Measurements from ENCODE around the gene ROCK2. TPM values are rescaled to one million over a fixed set of nuclear protein-coding genes. Genes with fewer than 3 reads are reported as not detected.

Gene ROCK2
- total RNA-seq, 2 donors from 2014 or later, result 85.8 to 96.6 TPM

DNA sequence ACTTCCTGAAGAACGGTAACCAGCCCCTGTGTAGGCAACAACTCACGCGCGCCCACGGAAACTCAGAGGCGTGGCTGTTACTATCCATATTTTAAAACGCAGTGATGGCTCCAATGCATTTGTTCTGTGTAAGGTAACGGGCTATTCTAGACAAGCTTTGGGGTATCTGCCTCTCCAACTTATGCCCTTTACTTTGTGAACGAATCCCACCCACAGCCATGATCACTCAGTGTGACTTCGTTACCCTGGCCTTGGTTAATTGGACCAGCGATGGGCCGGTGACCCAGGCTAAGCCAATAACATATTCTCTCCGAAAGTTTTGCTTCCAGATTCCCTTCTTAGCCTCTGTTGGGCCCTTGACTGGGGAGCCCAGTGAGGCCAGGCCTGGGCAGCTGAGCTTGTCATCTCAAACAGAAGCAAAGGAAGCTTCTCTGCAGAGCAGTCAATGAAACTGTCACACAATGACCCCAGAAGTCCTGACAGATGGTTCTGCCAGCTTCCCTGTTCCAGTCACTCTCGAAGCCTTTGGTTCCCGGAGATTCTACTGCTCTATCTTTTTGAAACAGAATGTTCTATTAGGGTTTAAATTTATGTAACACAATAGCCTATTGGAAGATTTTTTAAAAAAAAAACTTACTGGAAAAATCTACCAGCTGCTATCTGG lies 30.7 kb upstream of the ROCK2 start:
- H3K4me1 ChIP-seq (ENCODE audit: control insufficient read depth in 1 of 2, low read depth in 2 of 2), result peaks cover 36 to 72% of the 10 kb centered on the region in 2 donors
- DNase-seq (ENCODE audit: low spot score) (no peak), ATAC-seq (ENCODE audit: insufficient number of reproducible peaks, low FRiP score, low read depth) (no peak)

GRCh38 chr2:11373096-11373495 lies 28.7 kb upstream of the ROCK2 start:
- peaks cover 28 to 62% of the 10 kb centered on the region in 2 donors for H3K4me1 ChIP-seq (ENCODE audit: control insufficient read depth in 1 of 2, low read depth in 2 of 2)

More for the DNA sequence above, 30.7 kb upstream of the ROCK2 start:
- no peaks in the 10 kb centered on the region for H3K9me3 ChIP-seq
- H3K4me3 ChIP-seq, result peak overlapping the region; percentile 63
- no peak for TF ChIP-seq CTCF (IDR thresholded peaks at IDR 0.05)
- H3K27me3 ChIP-seq (replicated peaks; ENCODE audit: insufficient read depth), result no peaks in the 10 kb centered on the region
- H3K36me3 ChIP-seq, result no peaks in the 10 kb centered on the region
- peak overlapping the region; percentile 96 to 98 for H3K27ac ChIP-seq

DNA sequence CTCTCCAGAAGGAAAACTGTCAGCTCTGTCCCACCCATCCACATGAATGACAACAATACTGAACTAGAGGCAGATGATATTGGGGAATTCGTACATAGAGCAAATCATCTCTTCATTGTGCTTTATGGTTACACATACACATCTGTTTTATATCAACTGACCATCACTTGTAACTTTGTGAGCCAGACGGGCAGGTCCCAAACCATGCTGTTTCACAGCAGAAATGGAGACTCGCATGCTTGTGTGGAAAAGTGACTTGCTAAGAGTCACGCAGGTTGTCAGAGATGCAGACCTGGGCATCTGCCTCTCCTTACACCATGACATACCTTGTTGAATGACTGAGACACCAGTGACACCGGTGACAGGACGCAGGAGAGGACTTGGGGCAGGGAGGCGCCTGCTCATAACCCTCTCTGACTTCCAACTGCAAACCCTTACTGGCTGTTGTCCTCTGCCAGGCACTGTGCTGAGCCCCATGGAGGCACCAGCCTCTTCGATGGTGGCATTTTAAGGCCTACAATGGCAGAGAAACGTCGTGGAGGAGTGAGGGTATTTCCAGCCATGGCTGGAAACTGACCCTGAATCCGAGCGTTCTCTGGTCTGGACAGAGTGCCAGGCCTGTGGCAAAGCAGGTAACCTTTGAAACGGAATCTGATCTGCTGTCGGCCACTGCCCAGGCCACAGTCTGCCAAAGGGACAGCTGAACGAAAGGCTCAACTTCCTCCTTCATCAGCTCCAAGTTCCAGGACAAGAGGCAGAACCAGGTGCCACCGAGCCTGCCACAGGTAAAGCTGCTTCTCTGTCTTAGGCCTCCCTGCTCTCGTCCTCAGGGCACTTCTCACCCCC lies 26.9 kb upstream of the ROCK2 start:
- no peaks in the 10 kb centered on the region for H3K27me3 ChIP-seq (replicated peaks; ENCODE audit: insufficient read depth)
- no peak overlapping the region for H3K4me3 ChIP-seq
- peaks cover 27 to 57% of the 10 kb centered on the region in 2 donors for H3K4me1 ChIP-seq (ENCODE audit: control insufficient read depth in 1 of 2, low read depth in 2 of 2)
- H3K27ac ChIP-seq, result no peak overlapping the region
- no peaks in the 10 kb centered on the region for H3K36me3 ChIP-seq
- TF ChIP-seq CTCF (IDR thresholded peaks at IDR 0.05), result no peak
- no peaks in the 10 kb centered on the region for H3K9me3 ChIP-seq
- no peak for ATAC-seq (ENCODE audit: insufficient number of reproducible peaks, low FRiP score, low read depth)
- no peak for DNase-seq (ENCODE audit: low spot score)

More at GRCh38 chr2:11373096-11373495, 28.7 kb upstream of the ROCK2 start:
- H3K9me3 ChIP-seq, result no peaks in the 10 kb centered on the region
- peak overlapping the region; percentile 96 to 98 for H3K27ac ChIP-seq
- no peak for TF ChIP-seq CTCF (IDR thresholded peaks at IDR 0.05)
- no peaks in the 10 kb centered on the region for H3K27me3 ChIP-seq (replicated peaks; ENCODE audit: insufficient read depth)
- no peak for ATAC-seq (ENCODE audit: insufficient number of reproducible peaks, low FRiP score, low read depth)
- H3K36me3 ChIP-seq, result no peaks in the 10 kb centered on the region
- H3K4me3 ChIP-seq, result no peak overlapping the region
- no peak for DNase-seq (ENCODE audit: low spot score)

- DNase-seq (ENCODE audit: low spot score) (no peak), ATAC-seq (ENCODE audit: insufficient number of reproducible peaks, low FRiP score, low read depth) (no peak)
- Histone ChIP-seq H3K4me3 (no peak overlapping the region), H3K27ac (no peak overlapping the region), H3K36me3 (no peaks in the 10 kb centered on the region), H3K9me3 (no peaks in the 10 kb centered on the region), H3K4me1 (ENCODE audit: control insufficient read depth in 1 of 2, low read depth in 2 of 2) (peaks cover 27 to 50% of the 10 kb centered on the region in 2 donors), H3K27me3 (replicated peaks; ENCODE audit: insufficient read depth) (no peaks in the 10 kb centered on the region)
- no peak for TF ChIP-seq CTCF (IDR thresholded peaks at IDR 0.05)
Measured at GRCh38 chr2:11370377-11371091, 26.1 kb upstream of the ROCK2 start.

All from thoracic aorta (tissue), 2 donors.